Measurements from ENCODE around the gene PLK4.
"Not testable (repeated sequence)": the region's sequence is repeated elsewhere in the genome, so short reads cannot be mapped to it uniquely, and the experiment has no call there.

PLK4 gene

GRCh38 chr4:127930175-127930574 lies 49.5 kb downstream of the PLK4 start:
- DNase-seq (ENCODE audit: extremely low read depth, low read depth), result no peak
- no peak overlapping the region for H3K4me3 ChIP-seq (replicated peaks; ENCODE audit: low read depth, low read length)

DNA sequence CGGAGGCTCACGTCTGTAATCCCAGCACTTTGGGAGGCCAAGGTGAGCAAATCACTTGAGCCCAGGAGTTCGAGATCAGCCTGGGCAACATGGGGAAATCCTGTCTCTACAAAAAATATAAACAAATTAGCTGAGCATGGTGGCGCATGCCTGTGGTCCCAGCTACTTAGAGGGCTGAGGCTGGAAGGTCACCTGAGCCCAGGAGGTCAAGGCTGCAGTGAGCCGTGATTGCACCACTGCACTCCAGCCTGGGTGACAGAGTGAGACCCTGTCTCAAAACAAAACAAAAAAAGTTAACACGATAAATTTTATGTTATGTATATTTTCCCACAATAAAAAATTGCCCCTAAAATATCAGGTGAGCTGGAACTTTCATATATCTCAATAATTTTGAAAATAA lies 51.1 kb downstream of the PLK4 start:
- not testable (repeated sequence) for H3K4me3 ChIP-seq (replicated peaks; ENCODE audit: low read depth, low read length); DNase-seq (ENCODE audit: extremely low read depth, low read depth)

More at GRCh38 chr4:127930175-127930574, 49.5 kb downstream of the PLK4 start:
- TF ChIP-seq CTCF (IDR thresholded peaks at IDR 0.05; ENCODE audit: low read depth, low read length, missing control alignments), result no peak

DNA sequence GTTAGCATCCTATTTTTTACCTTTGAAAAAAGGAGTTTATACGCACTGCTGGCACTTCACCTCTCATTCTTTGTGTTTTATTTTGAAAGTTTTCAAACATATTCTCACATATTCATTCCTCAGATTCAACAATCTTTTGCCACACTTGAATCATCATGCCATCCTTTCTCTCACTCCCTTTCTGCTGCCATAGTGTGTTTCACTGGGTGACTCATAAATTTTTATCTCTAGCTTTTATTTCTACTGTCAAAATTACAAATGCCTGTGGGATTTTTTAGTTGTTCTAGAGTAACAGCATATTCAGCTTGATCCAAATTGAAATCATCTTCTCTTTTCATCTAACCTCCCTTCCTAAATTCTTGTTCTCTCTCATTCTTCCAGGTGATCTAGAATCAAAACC lies 56.3 kb downstream of the PLK4 start:
- DNase-seq (ENCODE audit: extremely low read depth, low read depth), result no peak
- no peak for TF ChIP-seq CTCF (IDR thresholded peaks at IDR 0.05; ENCODE audit: low read depth, low read length, missing control alignments)
- H3K4me3 ChIP-seq (replicated peaks; ENCODE audit: low read depth, low read length), result no peak overlapping the region
